Left renal pelvis (tissue), 4 donors: ENCODE measurements around the gene MUCL1. TPM values are rescaled to one million over a fixed set of nuclear protein-coding genes. Genes with fewer than 3 reads are reported as not detected.
"Not testable (repeated sequence)": the region's sequence is repeated elsewhere in the genome, so short reads cannot be mapped to it uniquely, and the experiment has no call there.

Experiments used
- DNase-seq, 4 donors: peaks; one replicate each; pipeline ENCODE4 v3.0.0-alpha.2; 2013; ENCODE audit warnings: low read depth in 4 of 4, low spot score in 3 of 4
- polyA plus RNA-seq, 4 donors: library from polyadenylated mRNA; unstranded; fragments of 120-200 nt; gene quantifications; one replicate each; pipeline ENCODE4 v1.2.1, GENCODE V29; 2013; ENCODE audit not compliant: insufficient read length in 4 of 4

The MUCL1 gene
- polyA plus RNA-seq: under 1 TPM in 1 of 4 donors, not detected in 3; 0.39 TPM

GRCh38 chr12:54853933-54854538 is at the start of gene MUCL1:
MUCL1 (plus strand) TSS chr12:54854516; CDS start chr12:54854583, 67 bp downstream.
- peak in 2 of 4 donors; percentile 3 to 12 for DNase-seq

GRCh38 chr12:54821676-54822075 is 32.6 kb upstream of the MUCL1 start:
- no peak for DNase-seq

- DNase-seq: no peak
These were observed 29.9 kb upstream of the MUCL1 start for GRCh38 chr12:54824402-54824801.

- no peak for DNase-seq
These were observed 24.8 kb upstream of the MUCL1 start for GRCh38 chr12:54829511-54829910.

- DNase-seq: no peak
These were observed 24.1 kb upstream of the MUCL1 start for GRCh38 chr12:54830199-54830598.

- DNase-seq: no peak
These were observed 22.7 kb upstream of the MUCL1 start for GRCh38 chr12:54831631-54832030.

GRCh38 chr12:54840244-54840865 is 14.0 kb upstream of the MUCL1 start:
- no peak for DNase-seq

- no peak for DNase-seq
These were observed 3.1 kb downstream of the MUCL1 start for GRCh38 chr12:54857406-54857805.

- DNase-seq: no peak
These were observed 4.2 kb downstream of the MUCL1 start for GRCh38 chr12:54858562-54858961.

GRCh38 chr12:54859502-54859901 is 5.2 kb downstream of the MUCL1 start:
- no peak for DNase-seq

GRCh38 chr12:54861927-54862326 is 7.6 kb downstream of the MUCL1 start:
- DNase-seq: no peak

GRCh38 chr12:54863948-54864618 is 9.8 kb downstream of the MUCL1 start:
- no peak for DNase-seq

- no peak for DNase-seq
These were observed 11.5 kb downstream of the MUCL1 start for GRCh38 chr12:54865683-54866324.

- DNase-seq: no peak
These were observed 14.4 kb downstream of the MUCL1 start for GRCh38 chr12:54868690-54869089.

GRCh38 chr12:54870048-54870447 is 15.7 kb downstream of the MUCL1 start:
- DNase-seq: no peak

- DNase-seq: no peak
These were observed 16.3 kb downstream of the MUCL1 start for GRCh38 chr12:54870617-54871016.

- DNase-seq: no peak
These were observed 24.8 kb downstream of the MUCL1 start for GRCh38 chr12:54879150-54879549.

- DNase-seq: no peak
These were observed 25.3 kb downstream of the MUCL1 start for GRCh38 chr12:54879579-54879978.

- DNase-seq: no peak
These were observed 27.8 kb downstream of the MUCL1 start for GRCh38 chr12:54882079-54882478.

- DNase-seq: not testable (repeated sequence)
These were observed 28.3 kb downstream of the MUCL1 start for GRCh38 chr12:54882597-54882996.

GRCh38 chr12:54888428-54888827 is 34.1 kb downstream of the MUCL1 start:
- not testable (repeated sequence) for DNase-seq
